Stomach (tissue), 4 donors: Measurements from ENCODE around the gene OPCML.

Experiments
- EP300 ChIP-seq: sonication (generic); formaldehyde crosslinking; IDR thresholded peaks from one replicate; pipeline ENCODE4 v1.6.1; 2017; ENCODE audit warnings: antibody characterized with exemption
- TF ChIP-seq, protein P1 (sequence below), 7 experiments: fragments of 450-650 bp in 4 of 7; fragments of 200-600 bp in 3 of 7; sonication (generic) in 3 of 7; IDR thresholded peaks; one replicate each; pipeline ENCODE4 v1.5.1; 2016 to 2019; ENCODE audit warnings: antibody characterized with exemption in 7 of 7, control low read depth in 2 of 7, mild to moderate bottlenecking in 1 of 7

DNA sequence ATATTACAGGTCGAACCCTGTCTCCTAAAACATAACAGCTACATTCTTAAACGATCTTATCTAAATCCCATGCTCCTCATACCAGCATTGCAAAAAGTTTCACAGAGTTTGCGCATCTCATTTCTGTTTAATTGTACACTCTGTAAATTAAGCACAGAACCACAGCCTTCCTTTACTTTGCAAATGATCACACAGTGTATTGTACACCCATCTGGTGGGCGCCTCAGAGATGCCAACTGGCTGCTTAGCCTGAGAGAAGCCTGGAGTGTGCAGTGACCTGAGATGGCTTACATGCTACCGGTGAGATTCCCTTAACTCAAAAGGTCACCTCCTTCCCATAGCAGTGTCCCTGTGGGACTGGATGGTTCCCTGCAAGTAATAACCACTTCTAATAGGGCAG, 1077.3 kb downstream of the OPCML start:
- TF ChIP-seq, protein P1, sequence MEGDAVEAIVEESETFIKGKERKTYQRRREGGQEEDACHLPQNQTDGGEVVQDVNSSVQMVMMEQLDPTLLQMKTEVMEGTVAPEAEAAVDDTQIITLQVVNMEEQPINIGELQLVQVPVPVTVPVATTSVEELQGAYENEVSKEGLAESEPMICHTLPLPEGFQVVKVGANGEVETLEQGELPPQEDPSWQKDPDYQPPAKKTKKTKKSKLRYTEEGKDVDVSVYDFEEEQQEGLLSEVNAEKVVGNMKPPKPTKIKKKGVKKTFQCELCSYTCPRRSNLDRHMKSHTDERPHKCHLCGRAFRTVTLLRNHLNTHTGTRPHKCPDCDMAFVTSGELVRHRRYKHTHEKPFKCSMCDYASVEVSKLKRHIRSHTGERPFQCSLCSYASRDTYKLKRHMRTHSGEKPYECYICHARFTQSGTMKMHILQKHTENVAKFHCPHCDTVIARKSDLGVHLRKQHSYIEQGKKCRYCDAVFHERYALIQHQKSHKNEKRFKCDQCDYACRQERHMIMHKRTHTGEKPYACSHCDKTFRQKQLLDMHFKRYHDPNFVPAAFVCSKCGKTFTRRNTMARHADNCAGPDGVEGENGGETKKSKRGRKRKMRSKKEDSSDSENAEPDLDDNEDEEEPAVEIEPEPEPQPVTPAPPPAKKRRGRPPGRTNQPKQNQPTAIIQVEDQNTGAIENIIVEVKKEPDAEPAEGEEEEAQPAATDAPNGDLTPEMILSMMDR (IDR thresholded peaks at IDR 0.05): no peak
- no peak for TF ChIP-seq EP300
